ENCODE results near the gene SREBF1.

The SREBF1 gene

GRCh38 chr17:17836250-17836817 lies 452 bp downstream of the SREBF1 start:
- Histone ChIP-seq H3K9me2 (replicated peaks; ENCODE audit: low read depth, low read length) (no peaks in the 10 kb centered on the region), H3K9ac (ENCODE audit: low read depth, low read length, poor library complexity, severe bottlenecking) (peak overlapping the region; percentile 75), H3K36me3 (ENCODE audit: insufficient read depth, low read length) (no peaks in the 10 kb centered on the region), H4K20me1 (ENCODE audit: insufficient read depth, low read length, poor library complexity, severe bottlenecking) (no peaks in the 10 kb centered on the region), H3K4me3 (ENCODE audit: low read length, poor library complexity, severe bottlenecking) (peak overlapping the region; percentile 79), H3K79me2 (ENCODE audit: insufficient read depth, low read length) (no peaks in the 10 kb centered on the region), H3K9me3 (ENCODE audit: insufficient read depth, low read depth, low read length) (no peaks in the 10 kb centered on the region), H3F3A (ENCODE audit: low read depth) (no peaks in the 10 kb centered on the region), H3K4me1 (ENCODE audit: insufficient read depth, low read length, poor library complexity, severe bottlenecking) (peaks cover 26% of the 10 kb centered on the region), H2AFZ (ENCODE audit: low read length) (peak overlapping the region; percentile 95), H3K27me3 (ENCODE audit: insufficient read depth, low read length, poor library complexity, severe bottlenecking) (no peaks in the 10 kb centered on the region), H3K4me2 (ENCODE audit: low read depth, low read length, poor library complexity, severe bottlenecking) (peak overlapping the region; percentile 68)
- TF ChIP-seq EZH2phosphoT487 (IDR thresholded peaks at IDR 0.05; ENCODE audit: borderline replicate concordance) (no peak), CTCF (conservative IDR thresholded peaks at IDR 0.05; ENCODE audit: low read length) (no peak)

DNA sequence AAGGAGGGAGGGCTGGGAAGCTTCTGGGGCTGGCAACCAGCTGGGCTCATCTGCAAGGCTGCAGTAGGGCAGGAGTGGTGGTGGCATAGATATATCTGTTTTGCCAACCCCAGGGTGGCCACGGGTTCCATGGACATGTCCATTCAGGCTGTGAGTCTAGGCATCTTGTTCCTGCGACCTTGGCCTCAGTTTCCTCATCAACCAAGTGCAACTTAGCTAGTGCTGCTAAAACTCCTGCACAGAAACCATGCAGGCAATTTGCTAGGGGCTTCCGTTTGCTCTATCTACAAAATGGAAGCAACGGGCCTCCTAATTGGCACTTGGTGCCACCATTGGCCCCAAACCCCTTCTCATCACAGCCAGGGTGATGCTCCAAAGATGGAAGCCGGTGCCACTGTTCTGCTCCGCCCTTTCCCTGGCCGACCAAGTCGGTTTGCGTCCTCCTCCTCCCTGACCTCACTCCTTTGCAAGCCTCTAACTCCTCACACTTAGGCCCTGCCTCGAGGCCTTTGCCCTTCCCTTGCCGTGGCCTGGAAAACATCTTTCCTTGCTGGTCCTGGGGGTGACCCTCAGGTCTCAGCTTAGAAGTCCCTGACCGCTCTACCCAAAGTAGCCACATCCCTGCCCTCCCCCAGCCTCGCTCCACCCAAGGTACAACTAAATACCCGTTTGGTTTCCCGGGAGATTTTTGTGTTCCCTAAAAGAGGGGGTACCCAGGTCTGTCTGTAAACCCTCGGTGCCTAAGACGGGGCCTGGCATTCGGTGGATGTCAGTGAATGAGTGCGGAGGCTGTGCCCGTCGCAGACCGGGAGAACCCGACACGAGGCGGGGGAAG lies 1.2 kb downstream of the SREBF1 start:
- no peaks in the 10 kb centered on the region for H3F3A ChIP-seq (ENCODE audit: low read depth)

DNA sequence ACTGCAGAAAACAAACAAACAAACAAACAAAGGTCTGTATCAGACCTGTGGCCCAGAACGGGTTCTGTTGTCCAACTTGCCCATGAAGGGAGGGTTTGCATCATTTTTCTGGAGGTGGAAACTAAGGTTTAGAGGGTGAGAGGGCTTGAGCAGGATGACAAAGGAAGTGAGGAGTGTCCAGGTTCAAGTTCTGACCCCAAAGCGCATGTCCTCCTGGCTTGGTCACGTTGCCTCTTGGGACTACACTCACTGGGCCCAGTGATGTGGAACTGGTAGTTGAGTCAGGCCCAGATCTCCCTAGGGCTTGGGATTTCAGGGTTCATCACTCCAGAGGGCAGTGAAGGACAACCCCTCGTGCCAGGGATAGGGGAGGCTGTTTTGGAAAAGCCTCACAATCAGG lies 1.8 kb downstream of the SREBF1 start:
- Histone ChIP-seq H3K9me2 (replicated peaks; ENCODE audit: low read depth, low read length) (no peaks in the 10 kb centered on the region), H3K4me1 (ENCODE audit: insufficient read depth, low read length, poor library complexity, severe bottlenecking) (peaks cover 26% of the 10 kb centered on the region), H3F3A (ENCODE audit: low read depth) (no peaks in the 10 kb centered on the region), H3K4me2 (ENCODE audit: low read depth, low read length, poor library complexity, severe bottlenecking) (no peak overlapping the region), H3K27me3 (ENCODE audit: insufficient read depth, low read length, poor library complexity, severe bottlenecking) (no peaks in the 10 kb centered on the region), H4K20me1 (ENCODE audit: insufficient read depth, low read length, poor library complexity, severe bottlenecking) (no peaks in the 10 kb centered on the region), H3K4me3 (ENCODE audit: low read length, poor library complexity, severe bottlenecking) (no peak overlapping the region), H2AFZ (ENCODE audit: low read length) (no peak overlapping the region), H3K9ac (ENCODE audit: low read depth, low read length, poor library complexity, severe bottlenecking) (no peak overlapping the region), H3K9me3 (ENCODE audit: insufficient read depth, low read depth, low read length) (no peaks in the 10 kb centered on the region), H3K79me2 (ENCODE audit: insufficient read depth, low read length) (no peaks in the 10 kb centered on the region), H3K36me3 (ENCODE audit: insufficient read depth, low read length) (no peaks in the 10 kb centered on the region)
- TF ChIP-seq EZH2phosphoT487 (IDR thresholded peaks at IDR 0.05; ENCODE audit: borderline replicate concordance) (no peak), CTCF (conservative IDR thresholded peaks at IDR 0.05; ENCODE audit: low read length) (no peak)

More for the DNA sequence above, 1.2 kb downstream of the SREBF1 start:
- H3K79me2 ChIP-seq (ENCODE audit: insufficient read depth, low read length), result no peaks in the 10 kb centered on the region
- H3K9me2 ChIP-seq (replicated peaks; ENCODE audit: low read depth, low read length), result no peaks in the 10 kb centered on the region
- H4K20me1 ChIP-seq (ENCODE audit: insufficient read depth, low read length, poor library complexity, severe bottlenecking), result no peaks in the 10 kb centered on the region
- H3K9ac ChIP-seq (ENCODE audit: low read depth, low read length, poor library complexity, severe bottlenecking), result peak overlapping the region; percentile 75
- H3K27me3 ChIP-seq (ENCODE audit: insufficient read depth, low read length, poor library complexity, severe bottlenecking), result no peaks in the 10 kb centered on the region
- H3K36me3 ChIP-seq (ENCODE audit: insufficient read depth, low read length), result no peaks in the 10 kb centered on the region
- TF ChIP-seq CTCF (conservative IDR thresholded peaks at IDR 0.05; ENCODE audit: low read length) (no peak), EZH2phosphoT487 (IDR thresholded peaks at IDR 0.05; ENCODE audit: borderline replicate concordance) (no peak)
- peak overlapping the region; percentile 95 for H2AFZ ChIP-seq (ENCODE audit: low read length)
- H3K4me1 ChIP-seq (ENCODE audit: insufficient read depth, low read length, poor library complexity, severe bottlenecking), result peaks cover 26% of the 10 kb centered on the region
- peak overlapping the region; percentile 68 for H3K4me2 ChIP-seq (ENCODE audit: low read depth, low read length, poor library complexity, severe bottlenecking)
- H3K9me3 ChIP-seq (ENCODE audit: insufficient read depth, low read depth, low read length), result no peaks in the 10 kb centered on the region
- H3K4me3 ChIP-seq (ENCODE audit: low read length, poor library complexity, severe bottlenecking), result peak overlapping the region; percentile 79
